ENCODE data around the gene DNMT3L.
A peak's percentile ranks its signal among the peaks of the same experiment; 100 is the strongest.
"Not testable (repeated sequence)": the region's sequence is repeated elsewhere in the genome, so short reads cannot be mapped to it uniquely, and the experiment has no call there.

Gene DNMT3L

GRCh38 chr21:44261675-44262295 lies at the start of gene DNMT3L:
TSS of gene DNMT3L (minus strand) at chr21:44261897. CDS start at chr21:44261259, 638 bp downstream.
- no peak for DNase-seq

GRCh38 chr21:44310628-44311507 lies 49.2 kb upstream of the DNMT3L start:
- no peak for DNase-seq

- DNase-seq = no peak
Observed at GRCh38 chr21:44306936-44307704, 45.4 kb upstream of the DNMT3L start.

- DNase-seq = no peak
Observed at GRCh38 chr21:44305691-44306090, 44.0 kb upstream of the DNMT3L start.

- peak; percentile 28 for DNase-seq
Observed at GRCh38 chr21:44304877-44305293, 43.2 kb upstream of the DNMT3L start.

GRCh38 chr21:44304011-44304616 lies 42.4 kb upstream of the DNMT3L start:
- DNase-seq = no peak

GRCh38 chr21:44303490-44303981 lies 41.8 kb upstream of the DNMT3L start:
- no peak for DNase-seq

- not testable (repeated sequence) for DNase-seq
Observed at GRCh38 chr21:44302573-44303401, 41.1 kb upstream of the DNMT3L start.

- DNase-seq = no peak
Observed at GRCh38 chr21:44301961-44302406, 40.3 kb upstream of the DNMT3L start.

- no peak for DNase-seq
Observed at GRCh38 chr21:44301141-44301540, 39.4 kb upstream of the DNMT3L start.

GRCh38 chr21:44300262-44300959 lies 38.7 kb upstream of the DNMT3L start:
- DNase-seq = peak; percentile 49

- peak; percentile 33 for DNase-seq
Observed at GRCh38 chr21:44299458-44300261, 38.0 kb upstream of the DNMT3L start, which contains the start of gene PFKL. TSS of gene PFKL (plus strand) at chr21:44300053. CDS start at chr21:44300106, 53 bp downstream.

GRCh38 chr21:44299085-44299457 lies 37.4 kb upstream of the DNMT3L start:
- DNase-seq = no peak

- DNase-seq = no peak
Observed at GRCh38 chr21:44298301-44298700, 36.6 kb upstream of the DNMT3L start.

- DNase-seq = peak; percentile 61
Observed at GRCh38 chr21:44297525-44298290, 36.0 kb upstream of the DNMT3L start.

- no peak for DNase-seq
Observed at GRCh38 chr21:44296916-44297315, 35.2 kb upstream of the DNMT3L start.

- no peak for DNase-seq
Observed at GRCh38 chr21:44296103-44296519, 34.4 kb upstream of the DNMT3L start.

GRCh38 chr21:44295646-44296045 lies 33.9 kb upstream of the DNMT3L start:
- no peak for DNase-seq

GRCh38 chr21:44295163-44295573 lies 33.5 kb upstream of the DNMT3L start:
- DNase-seq = no peak
